ENCODE data around the gene SLC1A2. TPM values are rescaled to one million over a fixed set of nuclear protein-coding genes. Genes with fewer than 3 reads are reported as not detected.

SLC1A2 gene
- total RNA-seq, result 3.8 TPM
- long read RNA-seq, partial matches to known transcripts, result 0 of 1 reads
- long read RNA-seq, other reads (novel, unspliced or antisense), result 1 of 1 reads

DNA sequence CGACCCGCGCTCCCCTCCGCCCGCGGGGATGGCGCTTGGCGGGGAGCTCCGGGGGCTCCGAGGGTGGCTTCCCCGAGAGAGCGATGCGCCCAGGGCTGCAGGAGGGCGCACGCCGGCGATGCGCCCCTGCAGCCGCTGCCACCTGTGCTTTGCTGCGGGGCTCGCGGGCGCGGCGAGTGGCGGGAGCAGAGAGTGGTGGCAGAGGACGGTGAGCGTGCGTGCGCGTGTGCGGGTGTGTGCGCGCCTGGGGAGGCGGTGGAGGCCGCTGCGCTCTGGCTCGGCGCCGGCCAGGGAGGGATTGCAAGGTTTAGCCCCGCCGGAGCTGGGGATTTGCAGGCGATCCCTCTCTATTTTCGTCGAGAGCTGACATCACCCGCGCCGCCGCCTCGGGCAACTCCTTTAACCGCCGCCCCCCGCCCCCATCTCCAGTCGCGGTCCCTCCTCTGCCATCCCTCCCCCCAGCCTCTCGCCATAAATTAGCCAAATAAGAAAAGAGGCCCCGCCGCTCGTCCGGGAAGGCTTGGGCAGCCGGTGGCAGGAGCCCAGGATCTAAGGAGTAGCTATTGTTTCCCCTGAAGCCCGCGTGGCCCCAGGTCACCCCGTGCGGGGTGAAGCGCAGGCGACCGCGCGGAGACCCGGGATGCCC lies at the start of gene SLC1A2:
TSS of gene SLC1A2 (minus strand) at position 375 of the 646 bp plus-strand sequence. CDS start 592 bp downstream, outside the sequence.
- ATAC-seq, result peak; percentile 53
- intact Hi-C loops (cut with DNase I), result no loop called here
- no peak for DNase-seq (ENCODE audit: missing footprints)

DNA sequence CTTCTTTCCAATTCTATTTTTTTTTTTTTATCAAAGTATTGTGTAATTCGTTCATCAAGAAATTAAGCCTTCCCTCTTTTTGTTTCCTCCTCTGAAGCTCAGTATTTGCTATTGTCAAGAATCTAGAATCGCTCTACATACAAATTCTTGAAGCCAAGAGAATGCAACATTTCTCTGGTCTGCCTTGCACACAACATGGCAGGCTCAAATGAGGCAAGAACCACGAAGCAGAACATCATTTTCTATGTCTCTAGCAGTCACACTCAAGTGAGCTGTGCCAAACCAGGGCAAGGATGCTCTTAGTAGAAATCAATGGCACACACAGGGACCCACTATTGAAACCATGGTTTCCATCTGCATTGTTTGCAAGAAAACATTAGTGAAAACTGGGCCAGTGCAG lies 46.7 kb upstream of the SLC1A2 start:
- DNase-seq (ENCODE audit: missing footprints) (no peak), ATAC-seq (no peak)
- intact Hi-C loops (cut with DNase I), result no loop called here

DNA sequence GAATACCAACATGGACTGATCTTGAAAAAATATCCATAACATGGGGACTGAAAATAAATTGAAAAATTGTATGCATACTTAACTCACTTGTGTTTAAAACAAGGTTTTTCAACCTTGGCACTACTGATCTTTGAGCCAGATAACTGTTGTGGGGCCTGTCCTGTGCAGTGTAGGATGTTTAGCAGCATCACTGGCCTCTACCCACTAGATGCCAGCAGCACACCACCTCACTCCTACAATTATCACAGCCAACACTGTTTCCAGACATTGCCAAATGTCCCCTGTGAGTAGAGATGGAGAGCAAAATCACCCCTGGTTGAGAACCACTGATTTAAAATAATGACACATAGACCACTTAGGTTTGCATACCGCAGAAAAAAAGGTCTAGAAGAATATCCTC lies 45.0 kb upstream of the SLC1A2 start:
- DNase-seq (ENCODE audit: missing footprints), result no peak
- intact Hi-C loops (cut with DNase I), result no loop called here
- ATAC-seq, result no peak

DNA sequence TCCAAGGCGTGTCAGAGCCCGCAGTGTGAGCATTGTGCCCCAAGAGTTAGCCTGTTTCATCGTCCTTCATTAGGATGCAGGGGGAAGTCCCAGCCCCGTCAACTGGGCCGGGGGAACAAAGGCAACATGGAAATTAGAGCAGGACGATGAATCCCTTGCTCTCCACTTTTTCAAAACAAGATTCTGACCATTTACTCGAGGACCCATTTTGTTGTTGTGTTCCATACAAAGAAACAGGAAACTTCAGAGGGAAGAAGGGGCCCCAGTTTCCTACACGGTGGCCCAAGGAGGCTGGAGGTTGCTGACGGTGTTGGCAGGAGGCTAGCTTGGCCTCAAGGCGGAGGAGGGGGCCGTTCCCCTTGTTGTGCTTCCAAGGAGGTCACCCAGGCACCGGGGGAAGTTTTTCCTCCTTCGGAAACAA lies 44.0 kb upstream of the SLC1A2 start:
- ATAC-seq (no peak), DNase-seq (ENCODE audit: missing footprints) (no peak)
- intact Hi-C loops (cut with DNase I), result no loop called here

DNA sequence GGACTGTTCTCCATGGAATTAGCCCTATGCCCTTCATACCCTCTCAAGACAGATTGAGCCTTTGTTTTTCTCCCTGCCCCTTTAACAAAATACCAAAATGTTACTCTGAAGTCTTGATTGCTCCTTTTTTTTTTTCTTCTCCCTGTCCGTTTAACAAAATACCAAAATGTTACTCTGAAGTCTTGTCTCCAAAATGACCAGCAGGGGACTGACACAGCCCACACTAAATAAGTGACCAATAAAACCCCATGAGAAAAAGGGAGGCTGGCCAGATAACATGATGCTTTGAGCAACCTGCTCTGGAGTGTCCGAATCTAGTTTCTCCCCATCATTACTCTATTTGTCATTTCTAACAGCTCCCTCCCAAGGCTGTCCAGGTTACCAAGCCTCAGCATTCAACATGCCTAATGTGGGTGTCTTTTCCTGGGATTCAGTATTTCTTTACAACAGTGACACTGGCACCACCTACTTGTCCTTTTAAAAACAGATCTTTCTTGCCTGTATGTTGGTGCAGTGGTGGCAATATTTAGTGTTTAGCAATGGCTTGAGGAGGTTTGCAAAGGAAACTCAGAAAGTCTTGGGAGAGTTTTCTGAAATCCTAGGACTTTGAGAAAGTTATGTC lies 42.7 kb upstream of the SLC1A2 start:
- DNase-seq (ENCODE audit: missing footprints), result no peak
- ATAC-seq, result no peak
- intact Hi-C loops (cut with DNase I), result no loop called here

DNA sequence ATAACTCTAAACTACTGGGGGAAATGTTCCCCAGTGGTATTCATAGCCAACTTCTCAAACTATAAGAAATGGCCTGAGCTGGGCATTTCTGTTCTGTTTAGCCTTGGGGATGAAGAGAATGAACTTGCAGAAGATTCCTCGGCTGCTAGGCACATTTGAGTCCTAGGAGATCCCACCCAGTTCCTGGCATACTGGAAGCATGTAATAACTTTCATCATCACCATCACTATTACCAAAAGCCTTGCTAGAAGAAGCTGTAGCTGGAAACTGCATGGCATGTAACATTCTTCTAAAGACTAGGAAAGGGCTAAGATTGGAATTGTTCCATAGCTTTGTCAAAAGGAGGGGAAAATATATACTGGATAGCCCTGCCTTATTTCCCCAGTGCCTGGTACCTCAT lies 40.1 kb upstream of the SLC1A2 start:
- ATAC-seq, result no peak
- intact Hi-C loops (cut with DNase I), result no loop called here

DNA sequence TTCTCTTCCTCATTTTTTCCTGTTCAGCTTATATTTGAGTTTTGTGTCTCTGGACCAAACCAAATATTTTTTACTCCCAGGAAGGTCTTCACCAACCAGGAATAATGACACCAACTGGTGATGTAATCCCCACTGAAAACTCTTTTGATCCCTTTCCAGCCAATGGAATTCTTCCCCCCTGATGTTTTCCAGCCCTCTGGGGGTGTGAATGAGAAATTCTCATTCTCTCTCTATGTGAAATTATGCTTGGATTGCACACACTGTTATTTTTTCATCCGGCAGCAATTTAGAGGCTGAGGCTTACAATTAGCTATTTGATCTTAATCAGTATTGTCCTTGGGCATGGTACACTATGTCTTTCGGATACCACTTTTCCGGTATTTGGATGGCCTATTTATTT lies 39.5 kb upstream of the SLC1A2 start:
- DNase-seq (ENCODE audit: missing footprints), result no peak
- intact Hi-C loops (cut with DNase I), result no loop called here
- no peak for ATAC-seq

More for the DNA sequence above, 40.1 kb upstream of the SLC1A2 start:
- DNase-seq (ENCODE audit: missing footprints), result no peak

DNA sequence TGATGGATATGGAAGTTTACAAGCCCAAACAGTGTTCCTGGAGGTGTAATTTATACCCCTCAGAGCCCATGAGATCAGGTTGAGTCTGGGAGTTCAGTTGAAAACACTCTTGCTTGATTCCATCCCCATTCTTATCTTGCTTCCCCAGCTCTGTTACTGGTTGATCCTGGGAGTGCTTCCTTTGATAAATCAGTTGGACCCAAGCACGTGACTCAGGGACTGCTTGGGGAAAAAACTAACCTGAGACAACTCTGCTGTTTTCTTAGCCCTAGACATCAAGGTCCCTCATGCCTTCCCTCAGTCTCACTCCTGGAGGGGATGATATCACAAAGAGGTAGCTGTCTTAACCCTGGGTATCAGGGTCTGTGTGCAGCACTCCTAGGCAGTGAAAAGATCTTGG lies 35.0 kb upstream of the SLC1A2 start:
- DNase-seq (ENCODE audit: missing footprints) (no peak), ATAC-seq (no peak)
- intact Hi-C loops (cut with DNase I), result no loop called here

DNA sequence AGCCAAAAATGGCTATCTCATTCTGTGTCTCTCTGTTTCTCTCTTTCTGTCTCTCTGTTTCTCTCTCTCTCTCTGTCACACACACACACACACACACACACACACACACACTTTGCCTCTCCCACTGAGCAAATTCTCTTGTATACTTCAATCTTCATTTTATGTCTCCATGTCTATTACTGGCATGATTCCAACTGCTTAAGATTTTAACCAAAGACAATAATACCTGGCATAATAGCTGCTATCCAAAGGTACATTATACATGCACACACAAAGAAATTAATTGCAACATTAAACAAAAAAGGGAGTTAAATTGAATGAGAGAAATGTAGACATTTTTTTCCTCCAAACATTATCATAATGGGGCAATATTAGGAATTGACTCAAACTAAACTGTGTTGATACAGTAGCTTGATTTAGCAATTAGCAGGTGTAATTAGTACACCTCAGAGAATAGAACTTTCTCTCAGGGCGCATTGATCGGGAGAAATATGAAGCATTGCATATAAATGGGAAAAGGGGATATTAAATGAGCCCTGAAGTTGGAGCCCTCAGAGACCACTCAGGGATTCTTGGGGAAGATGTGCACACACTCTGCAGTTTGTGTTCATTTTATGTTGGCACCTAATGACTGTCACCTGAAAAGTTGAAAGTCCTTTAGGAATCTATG lies 17.4 kb upstream of the SLC1A2 start:
- intact Hi-C loops (cut with DNase I), result no loop called here
- ATAC-seq (no peak), DNase-seq (ENCODE audit: missing footprints) (no peak)

DNA sequence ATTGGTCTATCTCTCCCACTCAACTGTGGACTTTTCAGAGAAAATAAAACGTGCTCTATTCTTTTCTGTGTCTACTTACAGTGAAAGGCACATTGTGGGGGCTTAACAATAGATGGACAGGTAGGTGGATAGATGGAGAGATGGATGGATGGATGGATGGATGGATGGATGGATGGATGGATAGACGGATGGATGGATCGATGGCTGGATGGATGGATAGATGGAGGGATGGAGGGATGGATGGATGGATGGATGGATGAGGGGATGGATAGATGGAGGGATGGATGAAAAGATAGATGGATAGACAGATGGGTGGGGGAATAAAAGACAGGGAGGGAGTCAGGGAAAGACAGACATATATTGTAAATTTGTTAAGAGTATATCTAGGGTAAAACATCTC lies 14.2 kb upstream of the SLC1A2 start:
- intact Hi-C loops (cut with DNase I), result no loop called here
- DNase-seq (ENCODE audit: missing footprints) (no peak), ATAC-seq (no peak)

DNA sequence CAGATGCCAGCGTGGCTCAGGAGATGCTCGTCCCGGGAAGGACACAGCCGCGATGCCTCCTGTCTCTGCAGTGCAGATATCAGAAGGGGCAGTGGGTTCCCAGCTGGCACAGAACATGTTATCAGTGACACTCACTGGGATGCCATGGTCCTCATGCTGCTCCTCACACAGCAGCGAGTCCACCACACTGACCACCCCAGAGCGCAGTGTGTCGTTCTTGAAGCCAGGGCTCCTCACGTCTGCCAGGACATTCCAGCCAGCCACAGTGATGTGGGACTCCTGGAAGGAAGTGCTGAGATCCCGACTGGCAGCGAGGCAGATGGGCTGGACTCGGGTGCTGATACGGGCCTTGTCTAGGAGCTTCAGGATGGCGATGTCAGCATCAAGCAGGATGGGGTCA lies 13.1 kb upstream of the SLC1A2 start:
- no peak for DNase-seq (ENCODE audit: missing footprints)
- intact Hi-C loops (cut with DNase I), result no loop called here
- no peak for ATAC-seq

DNA sequence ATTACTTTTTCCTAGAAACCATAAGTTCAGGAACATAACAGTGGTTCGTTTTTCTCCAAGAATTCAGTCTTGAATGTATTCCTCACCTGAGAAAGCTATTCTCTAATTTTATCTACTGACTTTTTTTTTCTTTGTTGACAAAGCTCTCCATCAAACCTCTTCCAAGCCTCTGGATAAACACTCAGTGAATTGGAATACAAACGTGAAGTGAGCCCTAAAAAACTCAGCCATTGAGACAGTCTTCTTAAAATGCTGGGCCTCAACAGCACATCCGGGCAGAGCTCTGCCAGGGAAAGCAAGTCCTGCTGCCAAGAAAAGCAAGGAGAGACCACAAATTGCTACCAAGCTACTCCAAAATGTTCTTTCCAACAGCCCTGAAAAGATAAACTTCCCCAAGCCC lies 7.7 kb upstream of the SLC1A2 start:
- DNase-seq (ENCODE audit: missing footprints) (no peak), ATAC-seq (peak; percentile 66)
- intact Hi-C loops (cut with DNase I), result no loop called here

DNA sequence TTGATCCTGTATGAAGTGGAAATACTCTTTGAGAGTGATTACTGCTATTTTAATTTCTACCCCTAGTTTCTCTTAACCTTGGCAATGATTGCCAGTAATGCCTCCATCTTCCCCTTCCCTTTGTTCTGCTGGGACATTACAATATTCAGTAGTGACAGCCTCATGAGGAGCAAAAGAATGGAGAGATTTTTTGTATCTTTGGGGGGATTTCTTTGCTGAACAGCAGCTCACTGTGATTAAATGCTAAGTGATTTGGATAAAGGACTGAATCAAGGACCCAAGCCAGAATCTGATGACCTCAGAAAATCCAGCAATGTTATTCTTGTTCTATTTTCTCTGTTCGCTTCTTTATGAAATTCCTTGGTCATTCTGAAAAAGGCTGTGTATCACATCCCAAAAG lies 7.0 kb upstream of the SLC1A2 start:
- intact Hi-C loops (cut with DNase I), result no loop called here
- DNase-seq (ENCODE audit: missing footprints) (no peak), ATAC-seq (no peak)

DNA sequence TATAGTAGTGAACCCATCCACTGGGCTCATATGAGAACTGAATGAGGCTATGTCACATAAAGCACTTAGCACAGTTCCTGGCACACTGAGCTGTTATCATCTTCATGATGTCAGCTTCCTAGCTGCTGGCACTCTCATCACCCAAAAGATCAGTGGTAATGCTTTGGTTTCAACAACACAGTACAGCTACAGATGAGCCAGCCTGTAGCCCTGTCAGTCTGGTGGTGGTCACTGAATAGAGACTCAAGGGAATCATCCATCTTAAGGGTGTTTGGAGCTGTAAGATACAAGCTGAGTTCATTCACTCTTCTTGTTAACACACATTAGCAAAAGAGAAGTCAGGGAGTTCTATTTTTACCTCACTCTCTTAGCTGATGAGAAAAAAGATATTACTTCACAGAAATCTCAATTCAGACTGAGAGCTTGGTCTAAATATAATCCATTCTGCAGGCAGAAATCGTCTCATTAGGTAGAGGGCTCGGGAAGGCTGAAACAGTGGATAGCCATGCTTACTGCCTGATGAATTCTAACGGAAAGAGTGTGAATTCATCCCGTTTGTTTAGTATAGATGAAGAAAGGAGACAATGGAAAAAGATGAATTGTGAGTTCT lies 6.3 kb upstream of the SLC1A2 start:
- ATAC-seq, result no peak
- DNase-seq (ENCODE audit: missing footprints), result no peak
- intact Hi-C loops (cut with DNase I), result no loop called here

DNA sequence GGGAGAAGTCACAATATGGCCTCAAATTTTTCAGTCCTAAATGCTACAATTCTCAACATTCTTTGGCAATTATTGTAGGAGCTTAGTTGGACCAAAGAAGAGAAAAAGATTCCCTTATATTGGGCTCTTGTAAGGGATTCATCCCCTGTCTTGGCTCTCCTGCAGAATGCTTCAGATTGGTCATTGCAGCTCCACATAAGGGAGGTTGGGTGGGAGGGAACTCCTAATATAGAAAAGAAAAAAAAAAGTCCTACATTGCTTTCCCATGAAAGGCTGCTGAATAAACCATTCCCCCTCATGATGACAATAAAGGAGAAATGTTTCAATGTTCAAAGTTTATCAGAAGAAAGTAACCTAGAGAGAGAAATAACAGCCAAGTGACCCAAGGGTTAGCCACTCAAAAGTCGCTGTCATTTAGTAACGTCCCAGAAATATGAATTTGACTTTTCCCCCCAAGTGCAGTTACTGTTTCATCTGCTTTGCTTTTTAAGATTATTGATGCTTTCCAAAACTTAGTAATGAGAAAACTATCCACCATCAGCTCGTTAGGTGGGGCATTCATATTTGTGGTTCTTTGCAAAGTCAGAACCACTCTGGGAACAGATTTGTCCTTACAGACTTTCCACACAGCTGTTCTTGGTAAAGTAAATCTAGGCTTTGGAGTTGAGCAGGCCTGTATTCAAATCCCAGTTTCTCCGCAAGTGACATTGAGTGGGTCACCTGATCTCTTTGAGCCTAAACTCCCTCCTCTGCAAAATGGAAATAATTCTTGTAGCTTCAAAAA lies 5.0 kb upstream of the SLC1A2 start:
- DNase-seq (ENCODE audit: missing footprints) (no peak), ATAC-seq (no peak)
- intact Hi-C loops (cut with DNase I), result no loop called here

DNA sequence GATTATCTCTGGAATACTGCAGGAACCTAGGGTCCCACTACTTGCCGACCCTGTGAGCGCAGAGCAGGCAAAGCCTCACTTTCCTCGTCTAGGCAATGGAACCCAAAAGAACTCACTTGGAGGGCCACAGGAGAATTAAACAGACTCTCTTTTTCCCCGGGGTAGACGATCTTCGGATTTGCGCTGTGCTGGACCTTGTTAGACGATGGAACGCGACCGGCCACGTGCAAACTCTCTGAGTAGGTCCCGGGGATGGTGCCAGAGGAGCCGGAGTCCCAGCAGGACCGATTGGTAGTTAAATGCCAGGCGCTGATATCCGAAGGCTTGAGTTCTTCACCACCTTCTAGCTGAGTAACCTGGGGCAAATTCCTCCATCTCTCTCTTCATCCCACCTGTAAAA lies 1.0 kb upstream of the SLC1A2 start:
- DNase-seq (ENCODE audit: missing footprints) (no peak), ATAC-seq (no peak)
- intact Hi-C loops (cut with DNase I), result no loop called here

DNA sequence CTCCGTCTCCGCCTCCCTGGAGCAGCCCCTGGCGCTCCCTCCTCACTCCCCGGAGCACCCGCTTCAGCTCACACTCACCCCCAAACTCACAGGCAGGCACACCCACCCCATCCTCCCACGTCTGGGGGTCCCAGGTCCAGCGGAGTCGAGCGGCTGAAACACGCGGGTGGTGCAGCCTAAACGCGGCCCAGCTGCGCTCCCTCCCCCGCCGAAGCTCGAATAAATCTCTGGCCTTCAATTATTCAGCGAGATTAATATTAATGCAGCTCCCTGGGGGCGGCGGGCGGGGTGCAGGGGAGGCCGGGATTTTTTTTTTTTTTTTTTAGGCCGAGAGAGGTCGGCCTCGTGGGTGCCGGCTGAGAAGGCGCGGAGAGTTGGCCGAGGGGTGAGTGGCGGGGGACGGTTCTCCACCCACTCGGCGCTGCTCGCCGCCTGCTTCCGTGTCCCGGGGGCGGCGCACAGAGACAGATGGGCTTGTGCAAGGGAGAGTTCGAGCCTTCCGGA lies 524 bp upstream of the SLC1A2 start:
- peak; percentile 58 for ATAC-seq
- intact Hi-C loops (cut with DNase I), result no loop called here
- DNase-seq (ENCODE audit: missing footprints), result no peak

DNA sequence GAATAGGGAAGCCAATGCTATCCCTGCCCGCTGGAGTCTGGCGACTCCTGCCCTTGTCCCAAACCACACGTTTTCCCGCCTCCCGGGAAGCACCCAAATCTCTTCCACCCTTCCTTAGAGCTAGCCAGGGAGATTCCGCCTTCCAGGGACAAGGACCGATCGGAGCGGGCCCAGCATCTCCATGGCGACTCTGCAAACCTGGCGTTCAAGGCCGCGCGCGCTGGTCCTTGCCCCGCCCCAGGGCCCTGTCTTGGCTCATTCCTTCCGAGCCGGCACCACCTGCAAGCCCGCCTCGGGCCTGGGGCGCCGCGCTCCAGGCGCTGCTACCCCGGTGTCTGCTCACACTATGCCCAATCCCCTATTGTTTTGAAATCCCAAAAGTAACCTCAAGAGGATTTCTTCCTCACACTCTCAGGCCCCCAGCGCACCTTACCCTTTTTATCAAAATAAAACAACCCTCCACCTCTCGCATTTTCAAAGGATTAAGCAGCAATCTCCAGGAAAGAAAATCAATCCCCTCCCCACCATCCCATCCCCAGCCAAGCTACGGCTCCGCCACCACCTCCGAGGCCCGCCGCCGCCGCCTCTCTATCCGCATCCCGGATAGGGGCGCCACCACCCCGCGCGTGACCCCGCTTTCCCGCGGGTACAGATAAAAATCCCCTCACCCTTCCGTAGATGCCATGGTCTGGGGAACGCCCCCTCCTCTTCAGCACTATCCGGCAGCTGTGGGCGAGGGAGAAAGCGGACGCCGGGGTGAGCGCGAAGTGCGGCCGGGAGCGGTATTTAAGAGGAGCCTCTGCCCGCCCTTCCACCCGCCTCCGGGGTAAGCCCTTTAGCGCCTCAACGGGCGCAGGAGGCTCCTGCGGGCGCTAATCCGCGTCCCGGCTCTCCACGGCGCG lies 825 bp downstream of the SLC1A2 start:
- no peak for DNase-seq (ENCODE audit: missing footprints)
- no peak for ATAC-seq
- intact Hi-C loops (cut with DNase I), result no loop called here
